Spleen (tissue), 11 donors: ENCODE data around the gene RRM1. TPM values are rescaled to one million over a fixed set of nuclear protein-coding genes. Genes with fewer than 3 reads are reported as not detected.

ENCODE experiments used
- DNase-seq: peaks from one replicate; pipeline ENCODE4 v3.0.0-alpha.2; 2020
- H3K27ac ChIP-seq, 8 donors: fragments of 200-600 bp; sonication (generic) in 7 of 8; 1 replicate in 4 of 8; 2 replicates in 4 of 8; pipeline versions ENCODE4 v1.5.0 to v1.8.0; 2016 to 2021; ENCODE audit warnings: inconsistent platforms in 4 of 8, mild to moderate bottlenecking in 4 of 8, moderate library complexity in 1 of 8
- H3K27me3 ChIP-seq, 7 donors: fragments of 200-600 bp; sonication (generic) in 6 of 7; replicated peaks in 1 of 7; 1 replicate in 4 of 7; 2 replicates in 3 of 7; pipeline versions ENCODE4 v1.5.0 to v1.8.0; 2016 to 2021; ENCODE audit warnings: inconsistent platforms in 3 of 7, mild to moderate bottlenecking in 1 of 7
- H3K36me3 ChIP-seq, 6 donors: fragments of 200-600 bp; sonication (generic) in 5 of 6; 1 replicate in 4 of 6; 2 replicates in 2 of 6; pipeline versions ENCODE4 v1.5.0 to v1.8.0; 2016 to 2021; ENCODE audit warnings: inconsistent platforms in 2 of 6
- H3K4me1 ChIP-seq, 6 donors: fragments of 200-600 bp; sonication (generic) in 5 of 6; 1 replicate in 3 of 6; 2 replicates in 3 of 6; pipeline versions ENCODE4 v1.5.0 to v1.8.0; 2016 to 2021; ENCODE audit warnings: inconsistent platforms in 3 of 6
- H3K4me3 ChIP-seq, 8 donors: fragments of 200-600 bp; sonication (generic) in 7 of 8; 1 replicate in 4 of 8; 2 replicates in 4 of 8; pipeline versions ENCODE4 v1.5.0 to v1.8.0; 2016 to 2021; ENCODE audit warnings: inconsistent platforms in 4 of 8, mild to moderate bottlenecking in 4 of 8, moderate library complexity in 2 of 8
- H3K9me3 ChIP-seq, 8 donors: fragments of 200-600 bp; sonication (generic) in 7 of 8; 1 replicate in 4 of 8; 2 replicates in 4 of 8; pipeline versions ENCODE4 v1.5.0 to v1.8.0; 2016 to 2021; ENCODE audit warnings: inconsistent platforms in 4 of 8
- CTCF ChIP-seq, 11 experiments: fragments of 200-600 bp in 7 of 11; fragments of 450-650 bp in 4 of 11; sonication (generic) in 4 of 11; IDR thresholded peaks in 8 of 11; conservative IDR thresholded peaks in 3 of 11; 1 replicate in 7 of 11; 2 replicates in 4 of 11; pipeline versions ENCODE4 v1.4.0 to v1.8.0; 2016 to 2021; ENCODE audit warnings: antibody characterized with exemption in 11 of 11, inconsistent platforms in 4 of 11, mild to moderate bottlenecking in 1 of 11
- POLR2A ChIP-seq, 3 donors: fragments of 450-650 bp; IDR thresholded peaks; one replicate each; pipeline ENCODE4 v1.5.1; 2017; ENCODE audit warnings: antibody characterized with exemption in 3 of 3, mild to moderate bottlenecking in 1 of 3
- POLR2AphosphoS5 ChIP-seq, 3 donors: sonication (generic); formaldehyde crosslinking; IDR thresholded peaks; one replicate each; pipeline ENCODE4 v1.5.1; 2017; ENCODE audit warnings: antibody characterized with exemption in 3 of 3
- WGBS, 5 donors: extraction: QIAGEN DNeasy Blood & Tissue Kit in 3 of 5; methylation state at CpG; one replicate each; pipeline versions ENCODE4 v1.1.5 to v1.1.7; 2013 to 2018; 5-methylcytosine and 5-hydroxymethylcytosine counted together
- intact Hi-C: fragments of 100-400 bp; cut with DNase I; formaldehyde crosslinking; loops from one replicate; pipeline ENCODE4 v1.15.0; 2023; ENCODE audit warnings: low total_unique reads
- polyA plus RNA-seq, 3 donors: library from polyadenylated mRNA; stranded (reverse); fragments of 200-250 nt; gene quantifications; one replicate each; pipeline ENCODE4 v1.2.1, GENCODE V29; 2013
- total RNA-seq, 7 donors: library from RNA; depleted of rRNA in 3 of 7; stranded (reverse); fragments of >200 nt in 3 of 7; fragmentation: NEBNext Ultra II Directional in 4 of 7; extraction: Animal tissue kit (Norgen Biotek cat#: 25700) in 4 of 7; gene quantifications; one replicate each; pipeline versions ENCODE4 v1.1.0 to v1.2.1, GENCODE V29; 2016 to 2021
- donor health status: healthy with polysubstance abuse.
- donor health status: DM: no; HTN: no; CAD: no; lungs with moderate emphysema.
- donor health status: DM: no; HTN: no; CAD: no.
- donor health status: Bipolar disorder and iron deficiency.
- donor health status: healthy.
- donor health status: DM: no; HTN: no; CAD: no.
- donor health status: DM: yes; HTN: yes; CAD: no.

RRM1 gene
- total and polyA plus RNA-seq, 10 donors, result 6.6 to 37.6 (median 24.1) TPM

- Histone ChIP-seq H3K9me3 (no peaks in the 10 kb centered on the region), H3K27ac (no peak overlapping the region), H3K4me1 (peaks cover 0 to 16% (median 13%) of the 10 kb centered on the region in 6 donors), H3K36me3 (peaks cover 0 to 76% (median 21%) of the 10 kb centered on the region in 6 donors), H3K4me3 (no peak overlapping the region), H3K27me3 (no peaks in the 10 kb centered on the region)
- DNase-seq, result no peak
- intact Hi-C loops, result no loop called here
- 67 to 84% (median 82%) methylated on average over 1 of the region's 1 CpG for WGBS, 5 donors
- TF ChIP-seq POLR2AphosphoS5 (IDR thresholded peaks at IDR 0.05) (no peak), CTCF (IDR thresholded peaks at IDR 0.05 in 8 of 11, conservative IDR thresholded peaks at IDR 0.05 in 3 of 11) (no peak), POLR2A (IDR thresholded peaks at IDR 0.05) (no peak)
These were observed 17.8 kb upstream of the RRM1 start for GRCh38 chr11:4076774-4077173.

- no peak for DNase-seq
- no peak overlapping the region for H3K4me3 ChIP-seq
- WGBS, 5 donors, result 82 to 96% (median 85%) methylated on average over 8 to 9 of the region's 9 CpGs
- H3K27me3 ChIP-seq, result no peaks in the 10 kb centered on the region
- no peak overlapping the region for H3K27ac ChIP-seq
- peaks cover 0 to 8% (median 0%) of the 10 kb centered on the region in 6 donors for H3K4me1 ChIP-seq
- intact Hi-C loops, result no loop called here
- no peak for TF ChIP-seq POLR2A (IDR thresholded peaks at IDR 0.05)
- no peak for TF ChIP-seq POLR2AphosphoS5 (IDR thresholded peaks at IDR 0.05)
- H3K36me3 ChIP-seq, result peaks cover 0 to 100% (median 58%) of the 10 kb centered on the region in 6 donors
- H3K9me3 ChIP-seq, result no peaks in the 10 kb centered on the region
These were observed 11.4 kb upstream of the RRM1 start for GRCh38 chr11:4083198-4083597.

DNA sequence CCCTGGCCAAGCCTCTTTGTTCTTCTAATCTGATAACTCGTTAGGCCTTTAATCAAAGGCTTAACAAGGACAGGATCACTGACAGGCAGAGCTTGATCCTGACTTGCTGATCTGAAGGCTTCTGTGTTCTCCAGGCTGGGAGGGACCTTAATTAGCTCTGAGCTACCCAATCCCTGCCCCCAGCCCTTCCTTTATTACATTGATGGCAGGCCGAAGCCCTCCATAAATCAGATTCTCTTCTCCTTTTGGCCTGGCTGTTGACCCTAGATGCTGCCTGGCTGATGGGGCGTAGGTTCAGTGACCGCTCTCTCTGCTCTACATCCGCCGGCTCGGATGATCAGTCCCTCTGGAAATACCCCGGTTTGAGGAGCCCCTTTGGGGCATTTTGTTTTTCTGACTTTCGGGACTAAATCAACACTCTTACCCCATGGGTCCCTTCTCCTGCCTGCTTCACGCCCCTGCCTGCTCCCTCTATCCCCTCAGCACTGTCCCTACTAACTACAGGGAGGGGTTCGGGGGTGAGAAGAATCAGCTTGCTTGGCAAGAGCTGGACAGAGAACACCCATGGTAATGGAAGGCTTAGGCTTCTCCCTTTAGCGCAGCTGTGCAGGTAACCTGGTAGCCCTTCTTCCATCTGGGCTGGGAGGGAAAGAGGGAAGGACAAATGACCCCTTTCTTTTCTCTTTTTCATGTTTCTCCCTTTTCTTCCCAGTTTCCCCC, 10.0 kb upstream of the RRM1 start:
- Histone ChIP-seq H3K27ac (no peak overlapping the region), H3K4me1 (peaks cover 0 to 8% (median 0%) of the 10 kb centered on the region in 6 donors), H3K36me3 (peaks cover 0 to 100% (median 63%) of the 10 kb centered on the region in 6 donors), H3K9me3 (no peaks in the 10 kb centered on the region), H3K27me3 (no peaks in the 10 kb centered on the region), H3K4me3 (no peak overlapping the region)
- no peak for TF ChIP-seq CTCF (IDR thresholded peaks at IDR 0.05 in 8 of 11, conservative IDR thresholded peaks at IDR 0.05 in 3 of 11)
- TF ChIP-seq POLR2AphosphoS5 (IDR thresholded peaks at IDR 0.05), result no peak
- TF ChIP-seq POLR2A (IDR thresholded peaks at IDR 0.05), result no peak
- WGBS, 5 donors, result 93 to 95% (median 94%) methylated on average over 12 of the region's 12 CpGs
- no peak for DNase-seq
- intact Hi-C loops, result no loop called here

- no peak for DNase-seq
- Histone ChIP-seq H3K4me1 (peaks cover 0 to 8% (median 0%) of the 10 kb centered on the region in 6 donors), H3K4me3 (no peak overlapping the region), H3K27ac (no peak overlapping the region), H3K27me3 (no peaks in the 10 kb centered on the region), H3K36me3 (peaks cover 0 to 100% (median 66%) of the 10 kb centered on the region in 6 donors), H3K9me3 (no peaks in the 10 kb centered on the region)
- intact Hi-C loops, result no loop called here
- TF ChIP-seq CTCF (IDR thresholded peaks at IDR 0.05 in 8 of 11, conservative IDR thresholded peaks at IDR 0.05 in 3 of 11) (no peak), POLR2A (IDR thresholded peaks at IDR 0.05) (no peak), POLR2AphosphoS5 (IDR thresholded peaks at IDR 0.05) (no peak)
These were observed 9.0 kb upstream of the RRM1 start for GRCh38 chr11:4085575-4085974.
